Measurements from ENCODE around the gene FGF3.

FGF3 gene

GRCh38 chr11:69818603-69819441 lies at the start of gene FGF3:
TSS of gene FGF3 (minus strand) at chr11:69819416. CDS start at chr11:69818933, 483 bp downstream.
- DNase-seq (ENCODE audit: low read depth): no peak
- no peak within 1 kb of the TSS for H3K4me3 ChIP-seq (replicated peaks; ENCODE audit: low read depth, low read length)
- TF ChIP-seq CTCF (IDR thresholded peaks at IDR 0.05; ENCODE audit: low read length, missing control alignments): no peak

- DNase-seq (ENCODE audit: low read depth): no peak
- TF ChIP-seq CTCF (IDR thresholded peaks at IDR 0.05; ENCODE audit: low read length, missing control alignments): no peak
- H3K4me3 ChIP-seq (replicated peaks; ENCODE audit: low read depth, low read length): no peak overlapping the region
Observed at GRCh38 chr11:69868871-69869270, 49.7 kb upstream of the FGF3 start.

GRCh38 chr11:69868006-69868810 lies 49.0 kb upstream of the FGF3 start:
- no peak overlapping the region for H3K4me3 ChIP-seq (replicated peaks; ENCODE audit: low read depth, low read length)
- TF ChIP-seq CTCF (IDR thresholded peaks at IDR 0.05; ENCODE audit: low read length, missing control alignments): no peak
- DNase-seq (ENCODE audit: low read depth): no peak

- TF ChIP-seq CTCF (IDR thresholded peaks at IDR 0.05; ENCODE audit: low read length, missing control alignments): no peak
- DNase-seq (ENCODE audit: low read depth): peak; percentile 12
- no peak overlapping the region for H3K4me3 ChIP-seq (replicated peaks; ENCODE audit: low read depth, low read length)
Observed at GRCh38 chr11:69867076-69868005, 48.1 kb upstream of the FGF3 start.

- no peak overlapping the region for H3K4me3 ChIP-seq (replicated peaks; ENCODE audit: low read depth, low read length)
- no peak for DNase-seq (ENCODE audit: low read depth)
- TF ChIP-seq CTCF (IDR thresholded peaks at IDR 0.05; ENCODE audit: low read length, missing control alignments): no peak
Observed at GRCh38 chr11:69866648-69867047, 47.4 kb upstream of the FGF3 start.

GRCh38 chr11:69865707-69866106 lies 46.5 kb upstream of the FGF3 start:
- H3K4me3 ChIP-seq (replicated peaks; ENCODE audit: low read depth, low read length): no peak overlapping the region
- no peak for TF ChIP-seq CTCF (IDR thresholded peaks at IDR 0.05; ENCODE audit: low read length, missing control alignments)
- DNase-seq (ENCODE audit: low read depth): no peak
